HepG2 (cell line): Measurements from ENCODE around the gene PPP2R5C. TPM values are rescaled to one million over a fixed set of nuclear protein-coding genes. Genes with fewer than 3 reads are reported as not detected.

Experiments
- ATAC-seq: fragments of 200-7000 bp; cut with Tn5 transposase; 3 replicates; pipeline ENCODE4 v1.9.1; 2020; ENCODE audit warnings: mild to moderate bottlenecking, moderate library complexity
- BruUV-seq: library from RNA; stranded (reverse); fragments of 400-500 nt; replicated peaks from 2 replicates; lab custom pipeline; 2021; lab: Mats Ljungman, UMichigan
- CTCF ChIA-PET: fragments of 300-600 bp; formaldehyde crosslinking; extraction: SDS; loops from one replicate; lab custom pipeline; 2021; ENCODE audit warnings: low total read pairs, inconsistent platforms, low intra/inter-chr PET ratio; lab: Yijun Ruan, JAX
- POLR2A ChIA-PET: fragments of 350-600 bp; sonication (Branson Sonifier 250); formaldehyde crosslinking; loops from one replicate; lab custom pipeline; 2020; ENCODE audit warnings: antibody characterized with exemption, inconsistent platforms; lab: Yijun Ruan, JAX
- DNase-seq: peaks from one replicate; pipeline ENCODE4 v3.0.0-alpha.2; 2015; ENCODE audit warnings: low spot score
- FAIRE-seq: peaks from 3 replicates; lab custom pipeline; 2011; peaks lifted over from hg19 to GRCh38; lab: Jason Lieb, UNC
- H2AFZ ChIP-seq: one replicate; pipeline ENCODE4 v1.6.1; 2011; ENCODE audit warnings: low read length, inconsistent platforms
- H3K27ac ChIP-seq: fragments of 300-600 bp; 3 replicates; pipeline ENCODE4 v1.8.0; 2011; ENCODE audit warnings: mixed run types, mild to moderate bottlenecking, mixed read lengths, low read length, inconsistent platforms; ENCODE audit not compliant: insufficient read depth; ENCODE audit errors: extremely low read length
- H3K27me3 ChIP-seq, 2 experiments: fragments of 200-600 bp in 1 of 2; 2 replicates in 1 of 2; 3 replicates in 1 of 2; pipeline versions ENCODE4 v1.6.0 to v1.8.0; 2011; ENCODE audit warnings: low read length in 2 of 2, mild to moderate bottlenecking in 2 of 2, moderate library complexity in 2 of 2, inconsistent platforms in 1 of 2; ENCODE audit not compliant: insufficient read depth in 2 of 2, control insufficient read depth in 1 of 2
- H3K36me3 ChIP-seq, 2 experiments: fragments of 200-600 bp in 1 of 2; replicated peaks in 1 of 2; 2 replicates in 1 of 2; 3 replicates in 1 of 2; pipeline versions ENCODE4 v1.5.1 to v1.8.0; 2011; ENCODE audit warnings: low read length in 2 of 2, inconsistent platforms in 1 of 2; ENCODE audit not compliant: insufficient read depth in 2 of 2, control insufficient read depth in 1 of 2
- H3K4me1 ChIP-seq: 2 replicates; pipeline ENCODE4 v1.5.1; 2012; ENCODE audit warnings: low read length, inconsistent platforms; ENCODE audit not compliant: insufficient read depth
- H3K4me2 ChIP-seq: 2 replicates; pipeline ENCODE4 v1.6.0; 2011; ENCODE audit warnings: low read depth, low read length, inconsistent platforms
- H3K4me3 ChIP-seq, 3 experiments: fragments of 200-600 bp in 1 of 3; sonication (generic), shearing (Covaris generic) in 1 of 3; replicated peaks in 1 of 3; 2 replicates each; pipeline ENCODE4 v1.5.1; 2011 to 2016; ENCODE audit warnings: low read length in 3 of 3, inconsistent platforms in 2 of 3, low read depth in 2 of 3, mild to moderate bottlenecking in 2 of 3, control low read depth in 1 of 3, mixed read lengths in 1 of 3; ENCODE audit not compliant: insufficient read depth in 1 of 3
- H3K79me2 ChIP-seq: one replicate; pipeline ENCODE4 v1.6.1; 2011; ENCODE audit warnings: low read length, inconsistent platforms; ENCODE audit not compliant: insufficient read depth
- H3K9ac ChIP-seq: 2 replicates; pipeline ENCODE4 v1.6.0; 2011; ENCODE audit warnings: mild to moderate bottlenecking, low read depth, low read length, inconsistent platforms; ENCODE audit not compliant: insufficient read depth
- H3K9me3 ChIP-seq: 2 replicates; pipeline ENCODE4 v1.5.1; 2012; ENCODE audit warnings: mild to moderate bottlenecking, low read length
- H4K20me1 ChIP-seq: 2 replicates; pipeline ENCODE4 v1.6.0; 2011; ENCODE audit warnings: inconsistent platforms, mild to moderate bottlenecking, low read length, moderate library complexity; ENCODE audit not compliant: insufficient read depth
- BORCS8-MEF2B ChIP-seq: sonication (generic); formaldehyde crosslinking; IDR thresholded peaks from 2 replicates; pipeline ENCODE4 v1.8.0; 2022; ENCODE audit warnings: mild to moderate bottlenecking, missing genetic modification reagents
- CEBPB ChIP-seq: IDR thresholded peaks from 2 replicates; pipeline ENCODE4 v1.6.1; 2011; ENCODE audit warnings: low read depth, low read length, improper control_type of control experiment, borderline replicate concordance
- ETV5 ChIP-seq: IDR thresholded peaks from 2 replicates; pipeline ENCODE4 v1.6.1; 2018; ENCODE audit warnings: missing biosample characterization, missing genetic modification reagents, inconsistent platforms, borderline replicate concordance
- FOXK1 ChIP-seq: sonication (generic); formaldehyde crosslinking; IDR thresholded peaks from 2 replicates; pipeline ENCODE4 v1.4.0; 2020; ENCODE audit warnings: low read depth, missing genetic modification reagents, borderline replicate concordance
- HOXA9 ChIP-seq: sonication (generic); formaldehyde crosslinking; IDR thresholded peaks from 2 replicates; pipeline ENCODE4 v1.8.1; 2022; ENCODE audit warnings: missing genetic modification reagents, mild to moderate bottlenecking, moderate library complexity, borderline replicate concordance
- IRX3 ChIP-seq: sonication (generic); formaldehyde crosslinking; IDR thresholded peaks from 2 replicates; pipeline ENCODE4 v1.8.1; 2023; ENCODE audit warnings: mild to moderate bottlenecking, low read depth, missing genetic modification reagents, borderline replicate concordance
- ISL2 ChIP-seq: sonication (generic); formaldehyde crosslinking; IDR thresholded peaks from 2 replicates; pipeline ENCODE4 v1.5.0; 2020; ENCODE audit warnings: missing genetic modification reagents
- KAT7 ChIP-seq: IDR thresholded peaks from 2 replicates; pipeline ENCODE4 v1.6.1; 2018; ENCODE audit warnings: borderline replicate concordance, missing compliant biosample characterization
- MTF2 ChIP-seq: sonication (generic); formaldehyde crosslinking; IDR thresholded peaks from 2 replicates; pipeline ENCODE4 v1.5.0; 2020; ENCODE audit warnings: missing genetic modification reagents, borderline replicate concordance
- PHF21A ChIP-seq: sonication (generic); formaldehyde crosslinking; IDR thresholded peaks from 2 replicates; pipeline ENCODE4 v1.5.0; 2020; ENCODE audit warnings: mild to moderate bottlenecking, missing genetic modification reagents
- PHF8 ChIP-seq: sonication (generic); formaldehyde crosslinking; IDR thresholded peaks from 2 replicates; pipeline ENCODE4 v1.5.0; 2020; ENCODE audit warnings: missing genetic modification reagents
- POLR2AphosphoS5 ChIP-seq: IDR thresholded peaks from 2 replicates; pipeline ENCODE4 v1.6.1; 2012; ENCODE audit warnings: low read depth, low read length
- SIN3A ChIP-seq: IDR thresholded peaks from 2 replicates; pipeline ENCODE4 v1.6.1; 2011; ENCODE audit warnings: low read depth, mild to moderate bottlenecking, control low read depth, low read length, borderline replicate concordance
- SRSF4 ChIP-seq: fragments of 200-400 bp; formaldehyde crosslinking; IDR thresholded peaks from one replicate; pipeline ENCODE4 v1.6.1; 2018; ENCODE audit warnings: mild to moderate bottlenecking, low read depth, low read length, moderate library complexity; ENCODE audit not compliant: poor library complexity, severe bottlenecking
- STAT5B ChIP-seq: sonication (generic); formaldehyde crosslinking; IDR thresholded peaks from 2 replicates; pipeline ENCODE4 v1.4.0; 2020; ENCODE audit warnings: missing genetic modification reagents
- ZFAT ChIP-seq: sonication (generic); formaldehyde crosslinking; conservative IDR thresholded peaks from 2 replicates; pipeline ENCODE4 v1.8.1; 2023; ENCODE audit warnings: missing genetic modification reagents, inconsistent platforms
- ZFP82 ChIP-seq: sonication (generic); formaldehyde crosslinking; IDR thresholded peaks from 2 replicates; pipeline ENCODE4 v1.5.1; 2020; ENCODE audit warnings: mild to moderate bottlenecking, missing genetic modification reagents, borderline replicate concordance
- ZNF207 ChIP-seq: fragments of 450-650 bp; IDR thresholded peaks from 2 replicates; pipeline ENCODE4 v1.6.1; 2016; ENCODE audit warnings: antibody characterized with exemption, borderline replicate concordance
- ZNF563 ChIP-seq: sonication (generic); formaldehyde crosslinking; IDR thresholded peaks from 2 replicates; pipeline ENCODE4 v1.8.0; 2022; ENCODE audit warnings: mild to moderate bottlenecking, moderate library complexity, missing genetic modification reagents
- WGBS: methylation state at CpG from one replicate; pipeline ENCODE4 v1.1.6; 2017; ENCODE audit warnings: low lambda C conversion rate; 5-methylcytosine and 5-hydroxymethylcytosine counted together
- in situ Hi-C: cut with HindIII; loops from 2 replicates; pipeline ENCODE4 v1.10.0; 2017; ENCODE audit warnings: low pct_unique_long_range_greater_than_20kb; ENCODE audit not compliant: extremely low pct_ligation_motif_present
- intact Hi-C: fragments of 100-400 bp; cut with micrococcal nuclease; formaldehyde crosslinking; loops from one replicate; pipeline ENCODE4 v1.10.0; 2022; ENCODE audit not compliant: unreplicated experiment
- polyA plus RNA-seq, 8 experiments: library from polyadenylated mRNA; depleted of rRNA in 3 of 8; stranded (reverse) in 7 of 8; unstranded in 1 of 8; fragments of >200 nt; fragmentation: Illumina TruSeq in 4 of 8; extraction: Trizol in 4 of 8; gene quantifications; 2 replicates each; pipeline versions ENCODE4 v1.2.1 to v1.2.3, GENCODE V29; 2011 to 2016; ENCODE audit warnings: low read depth in 4 of 8, missing spikeins in 1 of 8, mixed read lengths in 1 of 8; ENCODE audit not compliant: insufficient read depth in 1 of 8
- total RNA-seq, 5 experiments: library from RNA; depleted of rRNA; stranded (reverse); fragments of >200 nt; fragmentation: Illumina TruSeq; extraction: Trizol; gene quantifications; 2 replicates each; pipeline ENCODE4 v1.2.3, GENCODE V29; 2016; ENCODE audit warnings: low read depth in 1 of 5
- TF ChIP-seq, protein P1 (sequence below): sonication (generic); formaldehyde crosslinking; IDR thresholded peaks from 2 replicates; pipeline ENCODE4 v1.5.1; 2020; ENCODE audit warnings: missing genetic modification reagents, mild to moderate bottlenecking, borderline replicate concordance
- TF ChIP-seq, protein P2 (sequence below): sonication (generic); formaldehyde crosslinking; IDR thresholded peaks from 2 replicates; pipeline ENCODE4 v1.5.1; 2020; ENCODE audit warnings: mild to moderate bottlenecking, missing genetic modification reagents, moderate library complexity

Gene PPP2R5C
- total and polyA plus RNA-seq, 2 of the 13 experiments (the other 11 are each of a cell fraction or from before 2014, with no cell fraction given) = 74.3 to 78.5 TPM

DNA sequence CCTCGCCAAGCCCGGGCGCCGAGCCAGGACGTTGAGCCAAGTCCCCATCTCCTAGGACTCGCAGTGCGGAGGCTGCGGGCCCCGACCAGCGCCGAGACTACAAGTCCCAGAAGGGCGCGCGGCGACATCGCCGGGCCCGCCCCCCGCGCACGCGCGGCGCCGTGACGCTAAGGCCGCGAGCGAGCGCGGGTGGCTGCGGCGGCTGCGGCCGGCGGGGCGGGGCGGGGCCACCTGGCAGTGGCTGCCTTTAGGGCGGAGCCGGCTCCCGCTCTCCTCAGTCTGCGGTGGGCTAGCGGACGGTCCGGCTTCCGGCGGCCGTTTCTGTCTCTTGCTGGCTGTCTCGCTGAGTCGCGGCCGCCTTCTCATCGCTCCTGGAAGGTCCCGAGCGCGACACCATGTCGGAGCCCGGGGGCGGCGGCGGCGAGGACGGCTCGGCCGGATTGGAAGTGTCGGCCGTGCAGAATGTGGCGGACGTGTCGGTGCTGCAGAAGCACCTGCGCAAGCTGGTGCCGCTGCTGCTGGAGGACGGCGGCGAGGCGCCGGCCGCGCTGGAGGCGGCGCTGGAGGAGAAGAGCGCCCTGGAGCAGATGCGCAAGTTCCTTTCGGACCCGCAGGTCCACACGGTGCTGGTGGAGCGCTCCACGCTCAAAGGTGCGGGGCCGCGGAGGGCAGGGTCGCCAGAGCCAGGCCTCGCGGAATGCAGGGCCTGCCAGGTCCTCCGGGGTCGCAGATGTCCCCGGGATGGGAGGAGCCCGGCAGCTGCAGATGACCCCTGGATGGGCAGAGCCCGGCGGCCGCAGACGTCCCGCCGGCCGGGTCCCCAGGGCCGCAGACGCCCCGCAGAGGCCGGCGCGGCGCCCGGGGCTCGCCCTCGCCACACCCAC is 203.0 kb downstream of the PPP2R5C start, which contains the start of gene DYNC1H1:
DYNC1H1 (plus strand) TSS at position 277 of the 884 bp plus-strand sequence; CDS start at position 396, 119 bp downstream.
- Histone ChIP-seq H2AFZ (peak within 1 kb of the TSS; percentile 91), H3K27ac (peak within 1 kb of the TSS; percentile 90), H3K4me1 (peaks cover 75% of the 10 kb centered on the region), H3K4me3 (peak within 1 kb of the TSS; percentile 96 to 100 (median 99)), H3K9ac (peak within 1 kb of the TSS; percentile 96), H3K27me3 (no peaks in the 10 kb centered on the region; a peak in 1 of 5 replicates), H4K20me1 (peaks cover 12% of the 10 kb centered on the region), H3K79me2 (peaks cover 48% of the 10 kb centered on the region), H3K36me3 (peaks cover 2 to 15% of the 10 kb centered on the region in 2 experiments; a peak in 4 of 5 replicates), H3K4me2 (peak within 1 kb of the TSS; percentile 88), H3K9me3 (no peaks in the 10 kb centered on the region)
- WGBS = 0% methylated on average over 15 of the region's 115 CpGs
- in situ Hi-C loops = loop anchor here (5.0 kb wide), 2 partner anchors 133 to 353 kb away; partner anchors contain the start of gene ZNF839
- DNase-seq (peak; percentile 83), FAIRE-seq (no peak), ATAC-seq (peak; percentile 74)
- TSS peak; percentile 51 for BruUV-seq
- CTCF ChIA-PET = no interaction called here
- intact Hi-C loops = loop anchor here (5.0 kb wide), 1 partner anchor 358 kb away; no protein-coding TSS in a partner anchor
- POLR2A ChIA-PET = interaction anchor here (1.0 to 1.6 kb wide), 2 partner anchors 16 to 204 kb away, joined by 3 to 16 read pairs; no protein-coding TSS in a partner anchor
- TF ChIP-seq ISL2 (CRISPR knock-in tag) (peak; percentile 36; the same call in 1 of the 2 replicates), PHF21A (CRISPR knock-in tag) (no peak), FOXK1 (CRISPR knock-in tag) (no peak), BORCS8-MEF2B (CRISPR knock-in tag) (peak; percentile 71; the same call in 1 of the 2 replicates), KAT7 (CRISPR knock-in tag) (peak; percentile 72; the same call in 1 of the 2 replicates), IRX3 (CRISPR knock-in tag) (peak; percentile 45; the same call in 1 of the 2 replicates), HOXA9 (CRISPR knock-in tag) (peak; percentile 76; the same call in 1 of the 2 replicates), POLR2AphosphoS5 (peak; percentile 93), SIN3A (peak; percentile 83; the same call in 1 of the 2 replicates), ZNF207 (no peak), ZNF563 (CRISPR knock-in tag) (peak; percentile 59; the same call in 1 of the 2 replicates), PHF8 (CRISPR knock-in tag) (peak; percentile 95), SRSF4 (no peak), ETV5 (CRISPR knock-in tag) (peak; percentile 17; the same call in 1 of the 2 replicates), ZFP82 (CRISPR knock-in tag) (no peak), MTF2 (no peak), STAT5B (CRISPR knock-in tag) (no peak), ZFAT (CRISPR knock-in tag) (no peak), CEBPB (no peak)
- TF ChIP-seq, protein P1, sequence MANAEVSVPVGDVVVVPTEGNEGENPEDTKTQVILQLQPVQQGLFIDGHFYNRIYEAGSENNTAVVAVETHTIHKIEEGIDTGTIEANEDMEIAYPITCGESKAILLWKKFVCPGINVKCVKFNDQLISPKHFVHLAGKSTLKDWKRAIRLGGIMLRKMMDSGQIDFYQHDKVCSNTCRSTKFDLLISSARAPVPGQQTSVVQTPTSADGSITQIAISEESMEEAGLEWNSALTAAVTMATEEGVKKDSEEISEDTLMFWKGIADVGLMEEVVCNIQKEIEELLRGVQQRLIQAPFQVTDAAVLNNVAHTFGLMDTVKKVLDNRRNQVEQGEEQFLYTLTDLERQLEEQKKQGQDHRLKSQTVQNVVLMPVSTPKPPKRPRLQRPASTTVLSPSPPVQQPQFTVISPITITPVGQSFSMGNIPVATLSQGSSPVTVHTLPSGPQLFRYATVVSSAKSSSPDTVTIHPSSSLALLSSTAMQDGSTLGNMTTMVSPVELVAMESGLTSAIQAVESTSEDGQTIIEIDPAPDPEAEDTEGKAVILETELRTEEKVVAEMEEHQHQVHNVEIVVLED = peak; percentile 95
- TF ChIP-seq, protein P2, sequence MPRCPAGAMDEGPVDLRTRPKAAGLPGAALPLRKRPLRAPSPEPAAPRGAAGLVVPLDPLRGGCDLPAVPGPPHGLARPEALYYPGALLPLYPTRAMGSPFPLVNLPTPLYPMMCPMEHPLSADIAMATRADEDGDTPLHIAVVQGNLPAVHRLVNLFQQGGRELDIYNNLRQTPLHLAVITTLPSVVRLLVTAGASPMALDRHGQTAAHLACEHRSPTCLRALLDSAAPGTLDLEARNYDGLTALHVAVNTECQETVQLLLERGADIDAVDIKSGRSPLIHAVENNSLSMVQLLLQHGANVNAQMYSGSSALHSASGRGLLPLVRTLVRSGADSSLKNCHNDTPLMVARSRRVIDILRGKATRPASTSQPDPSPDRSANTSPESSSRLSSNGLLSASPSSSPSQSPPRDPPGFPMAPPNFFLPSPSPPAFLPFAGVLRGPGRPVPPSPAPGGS (CRISPR knock-in tag) = 0 out of 2 replicates have a peak, but pooled peaks have one; percentile 65
